ENCODE measurements around the gene SPACA4. TPM values are rescaled to one million over a fixed set of nuclear protein-coding genes. Genes with fewer than 3 reads are reported as not detected.

The SPACA4 gene
- total and polyA plus RNA-seq, 10 donors: not detected

GRCh38 chr19:48633148-48634035, 26.9 kb downstream of the SPACA4 start:
- peak overlapping the region; percentile 92 to 98 (median 95) for H3K27ac ChIP-seq
- TF ChIP-seq POLR2AphosphoS5 (IDR thresholded peaks at IDR 0.05): peak in 2 of 3 donors; percentile 18 to 37
- TF ChIP-seq POLR2A (IDR thresholded peaks at IDR 0.05): no peak
- TF ChIP-seq, protein P1, sequence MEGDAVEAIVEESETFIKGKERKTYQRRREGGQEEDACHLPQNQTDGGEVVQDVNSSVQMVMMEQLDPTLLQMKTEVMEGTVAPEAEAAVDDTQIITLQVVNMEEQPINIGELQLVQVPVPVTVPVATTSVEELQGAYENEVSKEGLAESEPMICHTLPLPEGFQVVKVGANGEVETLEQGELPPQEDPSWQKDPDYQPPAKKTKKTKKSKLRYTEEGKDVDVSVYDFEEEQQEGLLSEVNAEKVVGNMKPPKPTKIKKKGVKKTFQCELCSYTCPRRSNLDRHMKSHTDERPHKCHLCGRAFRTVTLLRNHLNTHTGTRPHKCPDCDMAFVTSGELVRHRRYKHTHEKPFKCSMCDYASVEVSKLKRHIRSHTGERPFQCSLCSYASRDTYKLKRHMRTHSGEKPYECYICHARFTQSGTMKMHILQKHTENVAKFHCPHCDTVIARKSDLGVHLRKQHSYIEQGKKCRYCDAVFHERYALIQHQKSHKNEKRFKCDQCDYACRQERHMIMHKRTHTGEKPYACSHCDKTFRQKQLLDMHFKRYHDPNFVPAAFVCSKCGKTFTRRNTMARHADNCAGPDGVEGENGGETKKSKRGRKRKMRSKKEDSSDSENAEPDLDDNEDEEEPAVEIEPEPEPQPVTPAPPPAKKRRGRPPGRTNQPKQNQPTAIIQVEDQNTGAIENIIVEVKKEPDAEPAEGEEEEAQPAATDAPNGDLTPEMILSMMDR (IDR thresholded peaks at IDR 0.05 in 8 of 11, conservative IDR thresholded peaks at IDR 0.05 in 3 of 11): no peak
- 71 to 83% (median 78%) methylated on average over 20 to 22 of the region's 22 CpGs for WGBS, 5 donors
- intact Hi-C loops (cut with DNase I; ENCODE audit: low total_unique reads): no loop called here
- H3K27me3 ChIP-seq (replicated peaks in 1 of 7): no peaks in the 10 kb centered on the region
- H3K4me1 ChIP-seq: peaks cover 43 to 89% (median 67%) of the 10 kb centered on the region in 6 donors
- peaks cover 0 to 51% (median 35%) of the 10 kb centered on the region in 6 donors for H3K36me3 ChIP-seq
- no peak for DNase-seq
- no peaks in the 10 kb centered on the region for H3K9me3 ChIP-seq
- peak overlapping the region in 3 of 8 donors; percentile 74 to 98 (median 95) for H3K4me3 ChIP-seq

- intact Hi-C loops (cut with DNase I; ENCODE audit: low total_unique reads): no loop called here
- Histone ChIP-seq H3K4me3 (peak overlapping the region in 7 of 8 donors; percentile 20 to 98 (median 80)), H3K36me3 (peaks cover 0 to 45% (median 32%) of the 10 kb centered on the region in 6 donors), H3K9me3 (no peaks in the 10 kb centered on the region), H3K4me1 (peaks cover 48 to 89% (median 73%) of the 10 kb centered on the region in 6 donors), H3K27me3 (replicated peaks in 1 of 7) (no peaks in the 10 kb centered on the region), H3K27ac (peak overlapping the region; percentile 92 to 98 (median 95))
- no peak for TF ChIP-seq POLR2AphosphoS5 (IDR thresholded peaks at IDR 0.05)
- TF ChIP-seq, protein P1 (IDR thresholded peaks at IDR 0.05 in 8 of 11, conservative IDR thresholded peaks at IDR 0.05 in 3 of 11): no peak
- no peak for TF ChIP-seq POLR2A (IDR thresholded peaks at IDR 0.05)
- no peak for DNase-seq
- 45 to 69% (median 59%) methylated on average over 7 of the region's 7 CpGs for WGBS, 5 donors
These were observed 27.4 kb downstream of the SPACA4 start for GRCh38 chr19:48634036-48634342.

- intact Hi-C loops (cut with DNase I; ENCODE audit: low total_unique reads): no loop called here
- Histone ChIP-seq H3K27ac (peak overlapping the region; percentile 92 to 98 (median 95)), H3K4me3 (peak overlapping the region; percentile 20 to 98 (median 77)), H3K4me1 (peaks cover 48 to 95% (median 78%) of the 10 kb centered on the region in 6 donors), H3K9me3 (no peaks in the 10 kb centered on the region), H3K27me3 (replicated peaks in 1 of 7) (no peaks in the 10 kb centered on the region), H3K36me3 (peaks cover 0 to 39% (median 26%) of the 10 kb centered on the region in 6 donors)
- WGBS, 5 donors: 4 to 10% (median 6%) methylated on average over 26 to 37 of the region's 37 CpGs
- TF ChIP-seq, protein P1 (IDR thresholded peaks at IDR 0.05 in 8 of 11, conservative IDR thresholded peaks at IDR 0.05 in 3 of 11): peak in 1 of 11 experiments; percentile 20
- TF ChIP-seq POLR2AphosphoS5 (IDR thresholded peaks at IDR 0.05) (peak; percentile 81 to 93 (median 92)), POLR2A (IDR thresholded peaks at IDR 0.05) (no peak)
- DNase-seq: peak; percentile 98
These were observed 28.1 kb downstream of the SPACA4 start for GRCh38 chr19:48634424-48635262.

All from spleen (tissue), 11 donors.